Measurements from ENCODE around the gene DUSP7. TPM values are rescaled to one million over a fixed set of nuclear protein-coding genes. Genes with fewer than 3 reads are reported as not detected.
A peak's percentile ranks its signal among the peaks of the same experiment; 100 is the strongest.

Gene DUSP7
- polyA plus RNA-seq, 1 of the 3 experiments (the other 2 are of a cell fraction), result 25.8 TPM

GRCh38 chr3:52046902-52047239 is 9.5 kb downstream of the DUSP7 start:
- H3K4me3 ChIP-seq (ENCODE audit: low read depth in 2 of 2, low read length in 1 of 2), result 0 out of 4 replicates have a peak overlapping the region, but pooled peaks of 1 of the 2 experiments have one; percentile 36
- H3K4me1 ChIP-seq (ENCODE audit: control insufficient read depth in 1 of 2, insufficient read depth in 2 of 2, low read depth in 1 of 2, low read length in 1 of 2), result peaks cover 31 to 88% of the 10 kb centered on the region in 2 experiments
- POLR2A ChIA-PET, result interaction anchor here (0.8 to 7.2 kb wide), 5 partner anchors 9 to 76 kb away, joined by 3 to 74 read pairs (median 15); partner anchors contain the start of gene DUSP7
- H3K9me3 ChIP-seq, result no peaks in the 10 kb centered on the region
- no peaks in the 10 kb centered on the region for H3K27me3 ChIP-seq (ENCODE audit: insufficient read depth)
- CTCF ChIA-PET, result interaction anchor here (1.1 to 29.9 kb wide), 6 partner anchors 7 to 233 kb away, joined by 3 to 983 read pairs (median 9); partner anchors contain the start of genes ACY1 and DUSP7
- peak overlapping the region; percentile 71 for H3K4me2 ChIP-seq
- TF ChIP-seq NRF1 (IDR thresholded peaks at IDR 0.05; ENCODE audit: low read depth, low read length), result no peak
- TF ChIP-seq SMC3 (IDR thresholded peaks at IDR 0.05; ENCODE audit: low read depth, low read length), result no peak
- TF ChIP-seq, protein P1, sequence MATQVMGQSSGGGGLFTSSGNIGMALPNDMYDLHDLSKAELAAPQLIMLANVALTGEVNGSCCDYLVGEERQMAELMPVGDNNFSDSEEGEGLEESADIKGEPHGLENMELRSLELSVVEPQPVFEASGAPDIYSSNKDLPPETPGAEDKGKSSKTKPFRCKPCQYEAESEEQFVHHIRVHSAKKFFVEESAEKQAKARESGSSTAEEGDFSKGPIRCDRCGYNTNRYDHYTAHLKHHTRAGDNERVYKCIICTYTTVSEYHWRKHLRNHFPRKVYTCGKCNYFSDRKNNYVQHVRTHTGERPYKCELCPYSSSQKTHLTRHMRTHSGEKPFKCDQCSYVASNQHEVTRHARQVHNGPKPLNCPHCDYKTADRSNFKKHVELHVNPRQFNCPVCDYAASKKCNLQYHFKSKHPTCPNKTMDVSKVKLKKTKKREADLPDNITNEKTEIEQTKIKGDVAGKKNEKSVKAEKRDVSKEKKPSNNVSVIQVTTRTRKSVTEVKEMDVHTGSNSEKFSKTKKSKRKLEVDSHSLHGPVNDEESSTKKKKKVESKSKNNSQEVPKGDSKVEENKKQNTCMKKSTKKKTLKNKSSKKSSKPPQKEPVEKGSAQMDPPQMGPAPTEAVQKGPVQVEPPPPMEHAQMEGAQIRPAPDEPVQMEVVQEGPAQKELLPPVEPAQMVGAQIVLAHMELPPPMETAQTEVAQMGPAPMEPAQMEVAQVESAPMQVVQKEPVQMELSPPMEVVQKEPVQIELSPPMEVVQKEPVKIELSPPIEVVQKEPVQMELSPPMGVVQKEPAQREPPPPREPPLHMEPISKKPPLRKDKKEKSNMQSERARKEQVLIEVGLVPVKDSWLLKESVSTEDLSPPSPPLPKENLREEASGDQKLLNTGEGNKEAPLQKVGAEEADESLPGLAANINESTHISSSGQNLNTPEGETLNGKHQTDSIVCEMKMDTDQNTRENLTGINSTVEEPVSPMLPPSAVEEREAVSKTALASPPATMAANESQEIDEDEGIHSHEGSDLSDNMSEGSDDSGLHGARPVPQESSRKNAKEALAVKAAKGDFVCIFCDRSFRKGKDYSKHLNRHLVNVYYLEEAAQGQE (IDR thresholded peaks at IDR 0.05; ENCODE audit: low read depth, low read length), result no peak
- TF ChIP-seq TEAD4 (IDR thresholded peaks at IDR 0.05; ENCODE audit: borderline replicate concordance, insufficient read depth), result no peak; the same call in 1 of the 2 replicates
- no peak for TF ChIP-seq SIN3A (IDR thresholded peaks at IDR 0.05; ENCODE audit: borderline replicate concordance, low read depth, low read length)
- no peak for TF ChIP-seq CTCF (IDR thresholded peaks at IDR 0.05)
- no peak for TF ChIP-seq EP300 (IDR thresholded peaks at IDR 0.05; ENCODE audit: borderline replicate concordance in 1 of 2, low read depth in 1 of 2, low read length in 1 of 2)
- H4K20me1 ChIP-seq (ENCODE audit: insufficient read depth), result no peaks in the 10 kb centered on the region
- H3F3A ChIP-seq (replicated peaks; ENCODE audit: insufficient read depth), result peaks cover 28% of the 10 kb centered on the region
- no peak overlapping the region for H2AFZ ChIP-seq (ENCODE audit: low read depth)
- peaks cover 40% of the 10 kb centered on the region for H3K79me2 ChIP-seq (ENCODE audit: insufficient read depth)
- peaks cover 25 to 33% of the 10 kb centered on the region in 2 experiments for H3K36me3 ChIP-seq (replicated peaks in 1 of 2; ENCODE audit: control insufficient read depth in 1 of 2, insufficient read depth in 2 of 2, low read length in 1 of 2)
- 36% methylated on average over 3 of the region's 7 CpGs for WGBS (ENCODE audit: low lambda C conversion rate)
- H3K9me2 ChIP-seq, result no peaks in the 10 kb centered on the region
- peak overlapping the region; percentile 93 to 100 for H3K27ac ChIP-seq (ENCODE audit: low read depth in 2 of 2, low read length in 1 of 2)
- peak overlapping the region; percentile 90 for H3K9ac ChIP-seq
- DNase-seq, result no peak

DNA sequence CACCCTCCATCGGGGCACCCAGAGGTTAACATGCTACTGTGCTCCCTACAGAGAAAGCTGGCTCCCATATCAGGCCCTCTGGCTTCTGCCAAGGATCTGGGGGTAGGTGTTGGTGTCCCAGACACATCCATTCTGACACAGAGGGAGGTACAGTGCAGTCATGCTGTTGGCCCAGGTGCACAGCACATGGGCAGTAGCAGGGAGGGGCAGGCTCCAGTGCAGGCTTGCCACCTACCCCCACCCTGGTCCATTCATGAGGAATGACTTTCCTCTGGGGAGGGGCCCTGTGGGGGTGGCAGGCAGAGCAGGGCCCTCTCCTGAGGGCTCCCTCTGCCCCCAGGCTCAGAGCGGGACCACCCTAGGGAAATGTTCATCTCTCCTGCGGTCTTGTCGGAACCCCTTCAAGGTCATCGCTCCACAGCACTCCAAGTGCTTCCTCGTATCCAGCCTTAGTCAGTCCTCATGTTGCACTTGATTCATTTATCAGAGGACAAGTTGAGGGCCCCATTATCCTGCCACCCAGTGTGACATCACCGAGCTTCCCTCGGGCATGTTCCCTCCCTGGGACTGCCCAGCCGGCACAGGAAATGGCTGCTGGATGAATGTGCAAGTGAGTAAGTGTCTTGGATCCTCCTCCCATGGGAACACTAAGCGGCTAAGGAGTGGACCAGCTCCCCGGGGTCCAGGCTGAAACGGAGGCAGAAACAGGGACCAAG is 10.0 kb downstream of the DUSP7 start:
- H3K27ac ChIP-seq (ENCODE audit: low read depth in 2 of 2, low read length in 1 of 2), result peak overlapping the region; percentile 93 to 100
- DNase-seq, result peak; percentile 58
- 11% methylated on average over 11 of the region's 12 CpGs for WGBS (ENCODE audit: low lambda C conversion rate)
- peaks cover 31 to 87% of the 10 kb centered on the region in 2 experiments for H3K4me1 ChIP-seq (ENCODE audit: control insufficient read depth in 1 of 2, insufficient read depth in 2 of 2, low read depth in 1 of 2, low read length in 1 of 2)
- peak overlapping the region; percentile 90 for H3K9ac ChIP-seq
- H3K4me3 ChIP-seq (ENCODE audit: low read depth in 2 of 2, low read length in 1 of 2), result 0 out of 4 replicates have a peak overlapping the region, but pooled peaks of 1 of the 2 experiments have one; percentile 36
- CTCF ChIA-PET, result interaction anchor here (0.7 to 29.9 kb wide), 7 partner anchors 8 to 233 kb away, joined by 3 to 983 read pairs (median 5); partner anchors contain the start of genes ACY1 and DUSP7
- peaks cover 34% of the 10 kb centered on the region for H3K79me2 ChIP-seq (ENCODE audit: insufficient read depth)
- H3K27me3 ChIP-seq (ENCODE audit: insufficient read depth), result no peaks in the 10 kb centered on the region
- H3K9me2 ChIP-seq, result no peaks in the 10 kb centered on the region
- no peaks in the 10 kb centered on the region for H4K20me1 ChIP-seq (ENCODE audit: insufficient read depth)
- POLR2A ChIA-PET, result interaction anchor here (0.6 to 7.2 kb wide), 9 partner anchors 10 to 77 kb away, joined by 3 to 74 read pairs (median 5); partner anchors contain the start of gene DUSP7
- peaks cover 28% of the 10 kb centered on the region for H3F3A ChIP-seq (replicated peaks; ENCODE audit: insufficient read depth)
- H3K36me3 ChIP-seq (replicated peaks in 1 of 2; ENCODE audit: control insufficient read depth in 1 of 2, insufficient read depth in 2 of 2, low read length in 1 of 2), result peaks cover 20 to 28% of the 10 kb centered on the region in 2 experiments
- peak overlapping the region; percentile 71 for H3K4me2 ChIP-seq
- H2AFZ ChIP-seq (ENCODE audit: low read depth), result no peak overlapping the region
- H3K9me3 ChIP-seq, result no peaks in the 10 kb centered on the region
- TF ChIP-seq EZH2phosphoT487 (IDR thresholded peaks at IDR 0.05; ENCODE audit: borderline replicate concordance, low read depth) (no peak), RCOR1 (IDR thresholded peaks at IDR 0.05; ENCODE audit: low read length) (no peak), ZBTB33 (IDR thresholded peaks at IDR 0.05; ENCODE audit: borderline replicate concordance, low read depth) (no peak), SMC3 (IDR thresholded peaks at IDR 0.05; ENCODE audit: low read depth, low read length) (no peak), FOXJ3 (CRISPR knock-in tag; IDR thresholded peaks at IDR 0.05) (no peak), RXRA (IDR thresholded peaks at IDR 0.05; ENCODE audit: borderline replicate concordance, low read depth) (no peak; the same call in 1 of the 2 replicates), USF1 (IDR thresholded peaks at IDR 0.05; ENCODE audit: borderline replicate concordance, low read depth) (no peak)
